IMR-90 (cell line): ENCODE measurements around the gene PLA2G15. TPM values are rescaled to one million over a fixed set of nuclear protein-coding genes. Genes with fewer than 3 reads are reported as not detected.

Experiments used
- ATAC-seq: fragments of 200-7000 bp; cut with Tn5 transposase; 2 replicates; pipeline ENCODE4 v1.9.1; 2020; ENCODE audit warnings: low read depth, mild to moderate bottlenecking, moderate library complexity
- BruUV-seq: library from RNA; stranded (reverse); fragments of 400-500 nt; replicated peaks from 2 replicates; lab custom pipeline; 2021; lab: Mats Ljungman, UMichigan
- CTCF ChIA-PET: fragments of 300-600 bp; formaldehyde crosslinking; extraction: SDS; loops from one replicate; lab custom pipeline; 2021; ENCODE audit warnings: antibody characterized with exemption; lab: Yijun Ruan, JAX
- POLR2A ChIA-PET: fragments of 300-600 bp; sonication (Branson Sonifier 250); formaldehyde crosslinking; loops from one replicate; lab custom pipeline; 2022; ENCODE audit warnings: antibody characterized with exemption; ENCODE audit not compliant: unreplicated experiment; lab: Charles Lee
- DNase-seq: peaks from one replicate; pipeline ENCODE4 v3.0.0; 2013
- H2AFZ ChIP-seq: replicated peaks from 2 replicates; pipeline ENCODE3; 2013; ENCODE audit warnings: low read length, mild to moderate bottlenecking; ENCODE audit not compliant: poor library complexity
- H2AK5ac ChIP-seq: 2 replicates; pipeline ENCODE4 v1.6.1; 2013; ENCODE audit warnings: low read depth, low read length, inconsistent platforms
- H2AK9ac ChIP-seq: replicated peaks from 2 replicates; pipeline ENCODE3; 2013; ENCODE audit warnings: mild to moderate bottlenecking, low read depth, low read length, moderate library complexity; ENCODE audit not compliant: poor library complexity
- H2BK120ac ChIP-seq: 2 replicates; pipeline ENCODE4 v1.6.1; 2013; ENCODE audit warnings: low read depth, low read length, inconsistent platforms
- H2BK15ac ChIP-seq: 3 replicates; pipeline ENCODE4 v1.6.1; 2013; ENCODE audit warnings: low read depth, low read length, inconsistent platforms
- H2BK20ac ChIP-seq: 2 replicates; pipeline ENCODE4 v1.6.1; 2013; ENCODE audit warnings: low read depth, mild to moderate bottlenecking, inconsistent platforms, low read length, moderate library complexity
- H2BK5ac ChIP-seq: 2 replicates; pipeline ENCODE4 v1.6.1; 2013; ENCODE audit warnings: mild to moderate bottlenecking, low read depth, low read length, inconsistent platforms; ENCODE audit not compliant: poor library complexity, severe bottlenecking
- H3K14ac ChIP-seq: replicated peaks from 2 replicates; pipeline ENCODE4 v1.6.1; 2013; ENCODE audit warnings: low read depth, low read length, inconsistent platforms
- H3K18ac ChIP-seq: 2 replicates; pipeline ENCODE4 v1.6.1; 2013; ENCODE audit warnings: low read depth, low read length, control low read depth
- H3K23ac ChIP-seq: 2 replicates; pipeline ENCODE4 v1.6.1; 2013; ENCODE audit warnings: low read depth, low read length, inconsistent platforms
- H3K27ac ChIP-seq: 2 replicates; pipeline ENCODE4 v1.5.1; 2013; ENCODE audit warnings: mild to moderate bottlenecking, control low read depth, low read length; ENCODE audit not compliant: insufficient read depth
- H3K27me3 ChIP-seq: 2 replicates; pipeline ENCODE4 v1.6.1; 2013; ENCODE audit warnings: low read length; ENCODE audit not compliant: control insufficient read depth, insufficient read depth
- H3K36me3 ChIP-seq: 2 replicates; pipeline ENCODE4 v1.6.1; 2013; ENCODE audit warnings: low read length, mixed read lengths; ENCODE audit not compliant: control insufficient read depth, insufficient read depth
- H3K4ac ChIP-seq: 2 replicates; pipeline ENCODE4 v1.6.1; 2013; ENCODE audit warnings: low read depth, low read length, inconsistent platforms
- H3K4me1 ChIP-seq: 2 replicates; pipeline ENCODE4 v1.6.1; 2013; ENCODE audit warnings: low read length, mixed read lengths; ENCODE audit not compliant: control insufficient read depth, insufficient read depth
- H3K4me2 ChIP-seq: 2 replicates; pipeline ENCODE4 v1.6.1; 2013; ENCODE audit warnings: low read depth, mild to moderate bottlenecking, control low read depth, low read length, moderate library complexity
- H3K4me3 ChIP-seq: 2 replicates; pipeline ENCODE4 v1.5.1; 2013; ENCODE audit warnings: low read depth, mild to moderate bottlenecking, control low read depth, low read length, moderate library complexity; ENCODE audit not compliant: insufficient read depth
- H3K56ac ChIP-seq: 2 replicates; pipeline ENCODE4 v1.6.1; 2013; ENCODE audit warnings: low read length, inconsistent platforms; ENCODE audit not compliant: insufficient read depth; ENCODE audit errors: extremely low read depth
- H3K79me1 ChIP-seq, 2 experiments: 2 replicates each; pipeline ENCODE4 v1.6.1; 2013; ENCODE audit warnings: low read length in 2 of 2, inconsistent platforms in 1 of 2, low read depth in 1 of 2
- H3K9ac ChIP-seq: 2 replicates; pipeline ENCODE4 v1.6.1; 2013; ENCODE audit warnings: low read depth, low read length, control low read depth
- H3K9me1 ChIP-seq: 2 replicates; pipeline ENCODE4 v1.6.1; 2013; ENCODE audit warnings: low read length, inconsistent platforms; ENCODE audit not compliant: insufficient read depth
- H3K9me3 ChIP-seq: 2 replicates; pipeline ENCODE4 v1.6.1; 2013; ENCODE audit warnings: low read length; ENCODE audit not compliant: control insufficient read depth, insufficient read depth
- H4K20me1 ChIP-seq: 2 replicates; pipeline ENCODE4 v1.6.1; 2013; ENCODE audit warnings: low read length, inconsistent platforms; ENCODE audit not compliant: insufficient read depth
- H4K5ac ChIP-seq: 2 replicates; pipeline ENCODE4 v1.6.1; 2013; ENCODE audit warnings: mild to moderate bottlenecking, low read depth, low read length, control low read depth
- H4K8ac ChIP-seq, 2 experiments: 2 replicates each; pipeline ENCODE4 v1.6.1; 2013; ENCODE audit warnings: low read depth in 2 of 2, low read length in 2 of 2, control low read depth in 1 of 2, inconsistent platforms in 1 of 2
- H4K91ac ChIP-seq: 2 replicates; pipeline ENCODE4 v1.6.1; 2013; ENCODE audit warnings: low read depth, low read length, inconsistent platforms; ENCODE audit not compliant: insufficient read depth
- BHLHE40 ChIP-seq: fragments of 150-350 bp; IDR thresholded peaks from 2 replicates; pipeline ENCODE4 v1.6.1; 2016; ENCODE audit warnings: mild to moderate bottlenecking, low read depth, low read length
- CEBPB ChIP-seq: IDR thresholded peaks from 2 replicates; pipeline ENCODE4 v1.6.1; 2012; ENCODE audit warnings: low read depth, low read length, improper control_type of control experiment
- CHD1 ChIP-seq: IDR thresholded peaks from 2 replicates; pipeline ENCODE4 v1.6.1; 2012; ENCODE audit warnings: low read depth, low read length, improper control_type of control experiment
- CTCF ChIP-seq: conservative IDR thresholded peaks from 2 replicates; pipeline ENCODE4 v1.5.1; 2012; ENCODE audit warnings: mild to moderate bottlenecking, low read depth, low read length, improper control_type of control experiment
- FOS ChIP-seq: fragments of 150-350 bp; IDR thresholded peaks from 2 replicates; pipeline ENCODE4 v1.6.1; 2016; ENCODE audit warnings: low read depth, low read length
- MAFK ChIP-seq: IDR thresholded peaks from 2 replicates; pipeline ENCODE4 v1.6.1; 2012; ENCODE audit warnings: low read depth, low read length, improper control_type of control experiment
- MAZ ChIP-seq: IDR thresholded peaks from 2 replicates; pipeline ENCODE4 v1.6.1; 2012; ENCODE audit warnings: low read depth, mild to moderate bottlenecking, low read length, improper control_type of control experiment, moderate library complexity, borderline replicate concordance
- MXI1 ChIP-seq: IDR thresholded peaks from 2 replicates; pipeline ENCODE4 v1.6.1; 2012; ENCODE audit warnings: low read depth, mild to moderate bottlenecking, low read length, moderate library complexity, borderline replicate concordance
- NFE2L2 ChIP-seq: fragments of 150-350 bp; IDR thresholded peaks from 2 replicates; pipeline ENCODE4 v1.6.1; 2016; ENCODE audit warnings: low read depth, mild to moderate bottlenecking, low read length
- POLR2A ChIP-seq: IDR thresholded peaks from 2 replicates; pipeline ENCODE4 v1.6.1; 2012; ENCODE audit warnings: mild to moderate bottlenecking, low read depth, low read length
- RAD21 ChIP-seq: IDR thresholded peaks from 2 replicates; pipeline ENCODE4 v1.6.1; 2012; ENCODE audit warnings: low read length, improper control_type of control experiment
- RCOR1 ChIP-seq: IDR thresholded peaks from 2 replicates; pipeline ENCODE4 v1.6.1; 2012; ENCODE audit warnings: mild to moderate bottlenecking, low read length, improper control_type of control experiment; ENCODE audit not compliant: insufficient replicate concordance
- RFX5 ChIP-seq: IDR thresholded peaks from 2 replicates; pipeline ENCODE4 v1.8.0; 2012; ENCODE audit warnings: low read depth, mild to moderate bottlenecking, low read length, moderate library complexity
- SMC3 ChIP-seq: fragments of 150-350 bp; IDR thresholded peaks from 2 replicates; pipeline ENCODE4 v1.6.1; 2016; ENCODE audit warnings: low read depth, mild to moderate bottlenecking, antibody characterized with exemption, low read length, moderate library complexity
- WGBS, 2 experiments: methylation state at CpG; one replicate each; pipeline versions ENCODE4 v1.1.5 to v1.1.7; 2013; ENCODE audit warnings: missing lambda C conversion rate in 2 of 2; ENCODE audit not compliant: insufficient read length in 1 of 2; ENCODE audit errors: extremely low coverage in 2 of 2; 5-methylcytosine and 5-hydroxymethylcytosine counted together
- dilution Hi-C: fragments of 300-500 bp; cut with HindIII; formaldehyde crosslinking; loops from one replicate; pipeline ENCODE4 v1.14.3; 2018; ENCODE audit warnings: low sequenced_read_pairs; ENCODE audit not compliant: unreplicated experiment
- in situ Hi-C: fragments of 300-500 bp; cut with MboI; formaldehyde crosslinking; loops from 3 replicates; pipeline ENCODE4 v1.14.3; 2019; ENCODE audit warnings: low sequenced_read_pairs, inconsistent platforms, mixed read lengths
- intact Hi-C: fragments of 100-400 bp; cut with micrococcal nuclease; formaldehyde crosslinking; loops from 2 replicates; pipeline ENCODE4 v1.10.0; 2022
- polyA plus RNA-seq, 3 experiments: library from polyadenylated mRNA; depleted of rRNA; stranded (reverse); fragments of >200 nt; gene quantifications; 2 replicates each; pipeline ENCODE4 v1.2.3, GENCODE V29; 2012; ENCODE audit warnings: low replicate concordance in 1 of 3
- total RNA-seq: library from RNA; depleted of rRNA; stranded (reverse); fragments of >200 nt; gene quantifications from 2 replicates; pipeline ENCODE4 v1.2.3, GENCODE V29; 2012
- TF ChIP-seq, protein P1 (sequence below): fragments of 150-350 bp; IDR thresholded peaks from 2 replicates; pipeline ENCODE4 v1.6.1; 2017; ENCODE audit warnings: mild to moderate bottlenecking, antibody characterized with exemption, low read length, low read depth
- TF ChIP-seq, protein P2 (sequence below): fragments of 150-350 bp; IDR thresholded peaks from 2 replicates; pipeline ENCODE4 v1.6.1; 2016; ENCODE audit warnings: low read depth, mild to moderate bottlenecking, low read length, moderate library complexity, borderline replicate concordance

PLA2G15 gene
- total and polyA plus RNA-seq, 2 of the 4 experiments (the other 2 are of a cell fraction): 19.5 to 31.7 TPM

DNA sequence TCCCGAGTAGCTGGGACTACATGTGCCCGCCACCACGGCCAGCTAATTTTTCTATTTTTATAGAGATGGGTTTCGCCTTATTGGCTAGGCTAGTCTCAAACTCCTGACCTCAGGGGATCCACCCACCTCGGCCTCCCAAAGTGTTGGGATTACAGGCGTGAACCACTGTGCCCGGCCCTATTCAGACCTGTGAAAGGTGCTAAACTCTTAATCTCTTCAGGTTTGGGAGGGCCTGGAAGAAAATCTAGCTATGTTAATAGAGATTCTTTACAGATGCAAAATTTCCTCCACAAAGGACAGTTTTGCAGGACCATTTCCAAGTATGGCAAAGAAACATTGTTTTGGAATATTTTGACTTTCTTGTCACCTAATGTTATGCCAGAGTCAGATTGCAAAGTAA is 3.1 kb upstream of the PLA2G15 start:
- Histone ChIP-seq H4K5ac (no peak overlapping the region), H3K9me3 (no peaks in the 10 kb centered on the region), H3K4ac (no peak overlapping the region), H3K27me3 (no peaks in the 10 kb centered on the region), H3K4me1 (peaks cover 15% of the 10 kb centered on the region), H3K4me3 (no peak overlapping the region), H2BK120ac (no peak overlapping the region), H3K27ac (no peak overlapping the region), H3K79me1 (peaks cover 24 to 32% of the 10 kb centered on the region in 2 experiments), H2BK5ac (no peak overlapping the region), H3K9ac (no peak overlapping the region), H3K4me2 (no peak overlapping the region), H3K9me1 (peaks cover 19% of the 10 kb centered on the region), H3K36me3 (no peaks in the 10 kb centered on the region), H2AK9ac (no peak overlapping the region), H3K56ac (no peak overlapping the region), H4K91ac (no peak overlapping the region), H3K18ac (no peak overlapping the region), H2BK15ac (no peak overlapping the region), H4K8ac (no peak overlapping the region), H2AK5ac (no peak overlapping the region), H2AFZ (no peak overlapping the region), H4K20me1 (no peaks in the 10 kb centered on the region), H2BK20ac (no peak overlapping the region), H3K23ac (no peak overlapping the region), H3K14ac (no peak overlapping the region)
- DNase-seq (no peak), ATAC-seq (no peak)
- ChIA-PET CTCF (no interaction called here), POLR2A (no interaction called here)
- WGBS, 2 experiments: no CpG with 5 or more reads among the region's 7 CpGs
- in situ Hi-C loops (no loop called here), intact Hi-C loops (no loop called here), dilution Hi-C loops (no loop called here)
- no peak for TF ChIP-seq MAZ
- no peak for TF ChIP-seq CEBPB
- TF ChIP-seq NFE2L2: no peak
- TF ChIP-seq BHLHE40: no peak
- TF ChIP-seq SMC3: no peak
- no peak for TF ChIP-seq RCOR1
- no peak for TF ChIP-seq RAD21
- TF ChIP-seq POLR2A: no peak
- TF ChIP-seq, protein P1, sequence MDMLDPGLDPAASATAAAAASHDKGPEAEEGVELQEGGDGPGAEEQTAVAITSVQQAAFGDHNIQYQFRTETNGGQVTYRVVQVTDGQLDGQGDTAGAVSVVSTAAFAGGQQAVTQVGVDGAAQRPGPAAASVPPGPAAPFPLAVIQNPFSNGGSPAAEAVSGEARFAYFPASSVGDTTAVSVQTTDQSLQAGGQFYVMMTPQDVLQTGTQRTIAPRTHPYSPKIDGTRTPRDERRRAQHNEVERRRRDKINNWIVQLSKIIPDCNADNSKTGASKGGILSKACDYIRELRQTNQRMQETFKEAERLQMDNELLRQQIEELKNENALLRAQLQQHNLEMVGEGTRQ: no peak
- TF ChIP-seq CTCF: no peak
- TF ChIP-seq, protein P2, sequence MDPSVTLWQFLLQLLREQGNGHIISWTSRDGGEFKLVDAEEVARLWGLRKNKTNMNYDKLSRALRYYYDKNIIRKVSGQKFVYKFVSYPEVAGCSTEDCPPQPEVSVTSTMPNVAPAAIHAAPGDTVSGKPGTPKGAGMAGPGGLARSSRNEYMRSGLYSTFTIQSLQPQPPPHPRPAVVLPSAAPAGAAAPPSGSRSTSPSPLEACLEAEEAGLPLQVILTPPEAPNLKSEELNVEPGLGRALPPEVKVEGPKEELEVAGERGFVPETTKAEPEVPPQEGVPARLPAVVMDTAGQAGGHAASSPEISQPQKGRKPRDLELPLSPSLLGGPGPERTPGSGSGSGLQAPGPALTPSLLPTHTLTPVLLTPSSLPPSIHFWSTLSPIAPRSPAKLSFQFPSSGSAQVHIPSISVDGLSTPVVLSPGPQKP: no peak
- no peak for TF ChIP-seq MXI1
- TF ChIP-seq FOS: no peak
- no peak for TF ChIP-seq RFX5
- no peak for TF ChIP-seq MAFK
- TF ChIP-seq CHD1: no peak
- no TSS peak for BruUV-seq
